Panc1 (cell line): ENCODE data around the gene ZNF208. TPM values are rescaled to one million over a fixed set of nuclear protein-coding genes. Genes with fewer than 3 reads are reported as not detected.
"Not testable (repeated sequence)": the region's sequence is repeated elsewhere in the genome, so short reads cannot be mapped to it uniquely, and the experiment has no call there.

Experiments used
- ATAC-seq: fragments of 200-7000 bp; cut with Tn5 transposase; 2 replicates; pipeline ENCODE4 v1.9.1; 2020; ENCODE audit warnings: mild to moderate bottlenecking, moderate library complexity
- BruUV-seq: library from RNA; stranded (reverse); fragments of 400-500 nt; replicated peaks from 2 replicates; lab custom pipeline; 2021; lab: Mats Ljungman, UMichigan
- CTCF ChIA-PET: fragments of 300-600 bp; sonication (Branson Sonifier 250); formaldehyde crosslinking; loops from one replicate; lab custom pipeline; 2022; ENCODE audit warnings: antibody characterized with exemption; lab: Charles Lee
- POLR2A ChIA-PET: fragments of 300-600 bp; sonication (Branson Sonifier 250); formaldehyde crosslinking; loops from one replicate; lab custom pipeline; 2022; ENCODE audit warnings: antibody characterized with exemption; lab: Charles Lee
- DNase-seq: peaks from one replicate; pipeline ENCODE4 v3.0.0-alpha.2; 2010; ENCODE audit warnings: low read depth, low spot score
- H3K27ac ChIP-seq: 2 replicates; pipeline ENCODE4 v1.5.1; 2011; ENCODE audit warnings: mild to moderate bottlenecking, low read length, inconsistent platforms
- H3K27me3 ChIP-seq: fragments of 200-500 bp; sonication (Bioruptor generic); 2 replicates; pipeline ENCODE4 v1.6.0; 2014; ENCODE audit warnings: low read length, inconsistent platforms; ENCODE audit not compliant: control insufficient read depth, insufficient read depth
- H3K36me3 ChIP-seq: fragments of 200-500 bp; sonication (Bioruptor generic); 2 replicates; pipeline ENCODE4 v1.5.1; 2014; ENCODE audit warnings: inconsistent platforms, mild to moderate bottlenecking, low read length, moderate library complexity; ENCODE audit not compliant: control insufficient read depth, insufficient read depth
- H3K4me1 ChIP-seq: 2 replicates; pipeline ENCODE4 v1.5.1; 2011; ENCODE audit warnings: inconsistent platforms, mild to moderate bottlenecking, low read length, moderate library complexity; ENCODE audit not compliant: control insufficient read depth, insufficient read depth
- H3K4me3 ChIP-seq, 2 experiments: 2 replicates each; pipeline ENCODE4 v1.5.1; 2011 to 2012; ENCODE audit warnings: low read depth in 2 of 2, low read length in 2 of 2, mild to moderate bottlenecking in 2 of 2, inconsistent platforms in 1 of 2, moderate library complexity in 1 of 2
- H3K9me3 ChIP-seq: fragments of 200-500 bp; sonication (Bioruptor generic); 2 replicates; pipeline ENCODE4 v1.5.1; 2014; ENCODE audit warnings: low read depth, mild to moderate bottlenecking, inconsistent platforms, low read length, moderate library complexity; ENCODE audit not compliant: control insufficient read depth, insufficient read depth
- CTCF ChIP-seq: fragments of 450-650 bp; IDR thresholded peaks from 2 replicates; pipeline ENCODE4 v1.5.1; 2017; ENCODE audit warnings: mild to moderate bottlenecking
- POLR2AphosphoS5 ChIP-seq: IDR thresholded peaks from 2 replicates; pipeline ENCODE4 v1.6.1; 2012; ENCODE audit warnings: mild to moderate bottlenecking, low read depth, low read length, moderate library complexity
- REST ChIP-seq, 2 experiments: IDR thresholded peaks; 2 replicates each; pipeline ENCODE4 v1.6.1; 2011 to 2012; ENCODE audit warnings: low read depth in 2 of 2, control low read depth in 1 of 2, low read length in 1 of 2, mild to moderate bottlenecking in 1 of 2, moderate library complexity in 1 of 2; ENCODE audit not compliant: insufficient read depth in 1 of 2
- SIN3A ChIP-seq: IDR thresholded peaks from 2 replicates; pipeline ENCODE4 v1.6.1; 2012; ENCODE audit warnings: low read depth, mild to moderate bottlenecking, low read length, moderate library complexity, borderline replicate concordance; ENCODE audit not compliant: insufficient read depth
- TCF7L2 ChIP-seq: IDR thresholded peaks from 2 replicates; pipeline ENCODE4 v1.6.1; 2011; ENCODE audit warnings: mild to moderate bottlenecking, low read depth, low read length, inconsistent platforms
- in situ Hi-C: cut with HindIII; loops from 2 replicates; pipeline ENCODE4 v1.10.0; 2016; ENCODE audit warnings: low sequenced_read_pairs, low pct_unique_long_range_greater_than_20kb
- intact Hi-C: fragments of 100-400 bp; cut with micrococcal nuclease; formaldehyde crosslinking; loops from one replicate; pipeline ENCODE4 v1.10.0; 2022; ENCODE audit not compliant: unreplicated experiment
- total RNA-seq: library from RNA; stranded (reverse); gene quantifications from one replicate; pipeline ENCODE4 v1.2.1, GENCODE V29; 2021; ENCODE audit not compliant: unreplicated experiment

Gene ZNF208
- total RNA-seq, 1 experiment from 2014 or later = not detected

GRCh38 chr19:22030680-22031079 is 19.9 kb upstream of the ZNF208 start:
- DNase-seq (no peak), ATAC-seq (no peak)
- Histone ChIP-seq H3K27me3 (no peaks in the 10 kb centered on the region), H3K4me1 (no peaks in the 10 kb centered on the region), H3K36me3 (no peaks in the 10 kb centered on the region), H3K9me3 (no peaks in the 10 kb centered on the region), H3K4me3 (no peak overlapping the region), H3K27ac (no peak overlapping the region)
- intact Hi-C loops = no loop called here
- ChIA-PET POLR2A (no interaction called here), CTCF (no interaction called here)
- TF ChIP-seq POLR2AphosphoS5 (no peak), REST (IDR thresholded peaks at IDR 0.05; ENCODE audit: insufficient read depth in 1 of 2, low read depth in 2 of 2, low read length in 1 of 2) (no peak), CTCF (no peak), SIN3A (no peak), TCF7L2 (no peak)
- in situ Hi-C loops = no loop called here
- BruUV-seq = no TSS peak

- TF ChIP-seq REST (IDR thresholded peaks at IDR 0.05; ENCODE audit: insufficient read depth in 1 of 2, low read depth in 2 of 2, low read length in 1 of 2) = no peak
- no peak for TF ChIP-seq TCF7L2
- no peak for TF ChIP-seq SIN3A
- TF ChIP-seq CTCF = no peak
- no peak for TF ChIP-seq POLR2AphosphoS5
- in situ Hi-C loops = no loop called here
- no peak overlapping the region for H3K4me3 ChIP-seq
- ChIA-PET CTCF (no interaction called here), POLR2A (no interaction called here)
- H3K27ac ChIP-seq = no peak overlapping the region
- DNase-seq (no peak), ATAC-seq (no peak)
- no peaks in the 10 kb centered on the region for H3K27me3 ChIP-seq
- no TSS peak for BruUV-seq
- no peaks in the 10 kb centered on the region for H3K4me1 ChIP-seq
- no peaks in the 10 kb centered on the region for H3K36me3 ChIP-seq
- H3K9me3 ChIP-seq = no peaks in the 10 kb centered on the region
- intact Hi-C loops = no loop called here
Measured at GRCh38 chr19:22026687-22027086, 15.9 kb upstream of the ZNF208 start.

- POLR2A ChIA-PET, H3K4me1 ChIP-seq, H3K27me3 ChIP-seq, in situ Hi-C loops, H3K4me3 ChIP-seq, CTCF ChIA-PET, ATAC-seq, H3K9me3 ChIP-seq, DNase-seq, H3K27ac ChIP-seq, H3K36me3 ChIP-seq, BruUV-seq, intact Hi-C loops: not testable (repeated sequence)
Measured at GRCh38 chr19:22025539-22025938, 14.8 kb upstream of the ZNF208 start.
